Dedifferentiated amniotic fluid mesenchymal stem cell (primary cell): ENCODE measurements around the gene TBC1D9.
"Not testable (repeated sequence)": the region's sequence is repeated elsewhere in the genome, so short reads cannot be mapped to it uniquely, and the experiment has no call there.

Source experiments
- DNase-seq: peaks from one replicate; pipeline ENCODE4 v3.0.0-alpha.2; 2016; ENCODE audit errors: extremely low spot score

TBC1D9 gene

DNA sequence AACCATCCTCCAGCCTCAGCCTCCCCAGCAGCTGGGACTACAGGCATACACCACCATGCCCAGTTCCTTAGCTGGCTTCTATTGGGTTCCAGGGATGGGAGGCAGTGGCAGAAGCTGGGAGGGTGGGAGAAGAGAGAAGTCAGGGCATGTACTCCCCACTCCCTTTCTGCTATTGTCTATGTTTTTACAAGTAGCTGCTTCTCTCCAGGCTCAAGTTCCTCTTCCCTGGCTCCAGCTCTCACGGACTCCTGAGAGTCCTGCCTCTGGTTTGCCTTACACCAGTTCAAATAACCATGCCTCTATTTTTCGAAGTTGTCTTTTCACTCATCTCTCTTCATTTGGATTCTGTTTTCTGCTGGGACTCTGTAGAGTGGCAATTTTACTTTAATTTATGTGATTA, 2.9 kb downstream of the TBC1D9 start:
- DNase-seq: no peak

DNA sequence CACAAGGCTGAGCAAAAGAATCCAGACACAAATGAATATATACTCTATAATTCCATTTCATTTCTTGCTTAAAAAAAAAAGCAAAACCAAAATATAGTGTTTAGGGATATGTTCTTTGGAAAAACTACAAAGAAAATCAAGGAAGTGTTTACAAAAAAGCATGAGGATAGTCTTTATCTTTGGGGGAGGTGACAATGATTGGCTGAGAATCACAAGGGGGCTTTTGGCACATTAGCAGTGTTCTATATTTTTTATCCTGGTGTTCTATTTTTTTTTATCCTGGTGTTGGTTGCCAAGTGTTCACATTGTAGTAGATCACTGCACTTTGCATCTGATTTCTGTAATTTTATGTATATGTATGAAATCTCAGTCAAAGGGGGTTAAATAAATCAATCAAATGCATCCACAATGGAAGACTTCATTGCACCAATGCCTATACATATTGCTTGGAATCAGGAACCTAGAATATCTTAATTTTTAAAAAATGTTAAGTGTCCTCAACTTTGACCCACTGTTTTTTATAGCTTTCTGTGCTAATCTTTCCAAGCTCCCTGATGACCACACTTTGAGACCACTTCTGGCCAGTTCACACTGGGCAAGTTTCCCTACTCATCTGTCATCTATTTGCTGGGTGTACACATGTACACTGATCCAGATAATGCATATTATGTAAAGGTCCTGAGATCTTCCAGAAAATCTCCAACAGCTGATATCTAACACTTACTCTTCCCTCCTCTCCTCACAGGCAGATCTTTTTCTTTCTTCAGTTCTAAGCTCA, 3.7 kb downstream of the TBC1D9 start:
- no peak for DNase-seq

DNA sequence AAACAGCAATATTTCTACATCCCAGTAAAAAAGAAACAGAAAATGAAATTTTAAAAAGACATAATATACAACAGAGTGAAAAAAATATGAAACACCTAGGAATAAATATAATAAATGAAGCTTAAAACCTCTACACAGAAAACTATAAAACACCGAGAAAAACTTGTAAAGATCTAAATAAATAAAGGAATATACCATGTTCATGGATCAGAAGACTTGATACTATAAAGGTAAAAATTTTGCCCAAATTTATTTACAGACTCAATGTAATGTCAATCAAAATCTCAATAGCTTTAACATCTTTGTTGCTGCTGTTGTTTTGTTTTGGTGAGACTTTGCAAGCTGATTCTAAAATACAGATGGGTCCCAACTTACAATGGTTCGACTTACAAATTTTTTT, 5.7 kb downstream of the TBC1D9 start:
- no peak for DNase-seq

DNA sequence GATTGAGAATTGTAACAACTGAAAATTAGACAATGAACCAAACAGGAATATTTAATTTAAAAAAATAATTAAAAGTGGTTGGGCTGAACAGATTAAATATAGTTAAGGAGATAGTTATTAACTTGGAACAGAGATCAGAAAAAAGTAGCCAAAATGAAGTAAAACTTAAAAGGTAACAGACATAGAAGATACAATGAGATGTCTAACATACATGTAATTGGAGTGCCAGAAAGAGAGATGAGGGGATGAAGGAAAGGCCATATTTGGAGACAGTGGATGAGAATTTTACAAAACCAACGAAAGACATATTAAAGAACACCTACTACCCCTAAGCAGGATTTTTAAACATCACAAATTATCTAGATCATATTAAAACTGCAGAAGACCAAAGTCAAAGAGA, 8.0 kb downstream of the TBC1D9 start:
- DNase-seq: no peak

DNA sequence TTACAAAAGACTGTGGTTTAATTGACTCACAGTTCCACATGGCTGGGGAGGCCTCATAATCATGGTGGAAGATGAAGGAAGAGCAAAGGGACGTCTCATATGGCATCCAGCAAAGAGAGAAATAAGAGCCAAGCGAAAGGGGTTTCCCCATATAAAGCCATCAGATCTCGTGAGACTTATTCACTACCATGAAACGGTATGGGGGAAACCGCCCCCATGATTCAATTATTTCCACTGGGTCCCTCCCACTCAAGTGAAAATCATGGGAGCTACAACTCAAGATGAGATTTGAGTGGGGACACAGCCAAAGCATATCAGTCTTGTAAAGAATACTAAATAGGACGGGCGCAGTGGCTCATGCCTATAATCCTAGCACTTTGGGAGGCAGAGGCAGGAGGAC, 9.6 kb downstream of the TBC1D9 start:
- not testable (repeated sequence) for DNase-seq

DNA sequence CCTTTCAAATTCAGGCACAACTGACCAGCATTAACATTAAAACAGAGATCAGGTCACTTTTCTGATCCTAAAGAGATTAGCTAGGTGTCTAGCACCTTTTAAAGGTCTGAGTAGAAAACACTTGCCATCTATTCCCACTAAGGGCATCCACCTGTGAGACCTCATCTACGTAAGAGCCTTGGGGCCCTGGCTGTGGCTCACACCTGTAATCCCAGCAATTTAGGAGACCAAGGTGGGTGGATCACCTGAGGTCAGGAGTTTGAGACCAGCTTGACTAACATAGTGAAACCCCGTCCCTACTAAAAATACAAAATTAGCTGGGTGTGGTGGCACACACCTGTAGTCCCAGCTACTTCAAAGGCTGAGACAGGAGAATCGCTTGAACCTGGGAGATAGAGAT, 11.8 kb downstream of the TBC1D9 start:
- no peak for DNase-seq

DNA sequence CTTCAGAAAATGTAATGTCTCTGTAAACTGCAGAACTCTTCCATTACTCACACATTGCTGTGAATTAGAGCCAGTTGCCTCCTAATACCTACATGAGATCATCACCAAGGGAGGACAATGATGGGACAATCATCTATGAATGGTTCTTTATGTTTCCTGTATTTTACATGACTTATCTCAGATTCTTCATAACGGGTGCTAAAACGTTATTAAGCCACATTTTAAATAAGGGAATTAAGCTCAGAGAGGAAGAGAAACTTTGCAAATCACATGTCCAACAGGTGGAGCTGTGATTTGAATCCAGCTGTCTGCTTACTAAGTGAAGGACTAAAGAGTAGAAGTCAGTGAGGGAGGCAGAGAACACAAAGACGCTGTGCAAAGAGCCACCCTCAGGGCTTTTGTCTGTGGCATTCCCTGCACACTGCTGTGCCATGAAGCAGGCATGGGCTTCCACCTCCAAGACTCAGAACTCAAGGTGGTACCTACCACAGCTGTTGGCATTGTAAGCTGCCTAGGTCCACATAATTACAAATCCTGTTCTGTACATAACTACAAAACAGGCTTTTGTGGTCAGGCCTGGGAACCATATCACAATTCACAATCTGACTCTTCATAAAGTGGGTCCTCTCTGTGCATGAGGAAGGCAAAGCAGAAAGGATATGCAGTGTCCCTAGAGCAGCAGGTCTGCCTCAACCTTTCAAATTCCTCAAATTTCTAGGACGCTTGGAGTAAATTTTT, 12.8 kb downstream of the TBC1D9 start:
- peak; percentile 25 for DNase-seq

DNA sequence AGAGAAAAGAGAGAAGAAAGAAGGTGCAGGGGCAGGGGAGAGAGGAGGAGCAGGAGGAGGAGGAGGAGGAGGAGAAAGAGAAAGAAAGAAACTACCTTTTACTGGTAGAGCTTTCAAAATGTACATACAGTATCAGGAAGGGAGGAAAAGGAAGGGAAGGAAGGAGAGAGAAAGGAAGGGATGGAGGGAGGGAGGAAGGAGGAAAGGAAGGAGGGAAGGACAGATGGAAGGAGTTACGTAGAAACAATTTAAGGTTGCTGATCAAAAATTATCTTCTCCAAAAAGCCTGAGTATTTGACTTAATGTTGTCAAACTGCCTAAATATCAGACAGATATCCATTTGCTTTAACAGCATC, 13.4 kb downstream of the TBC1D9 start:
- DNase-seq: no peak

DNA sequence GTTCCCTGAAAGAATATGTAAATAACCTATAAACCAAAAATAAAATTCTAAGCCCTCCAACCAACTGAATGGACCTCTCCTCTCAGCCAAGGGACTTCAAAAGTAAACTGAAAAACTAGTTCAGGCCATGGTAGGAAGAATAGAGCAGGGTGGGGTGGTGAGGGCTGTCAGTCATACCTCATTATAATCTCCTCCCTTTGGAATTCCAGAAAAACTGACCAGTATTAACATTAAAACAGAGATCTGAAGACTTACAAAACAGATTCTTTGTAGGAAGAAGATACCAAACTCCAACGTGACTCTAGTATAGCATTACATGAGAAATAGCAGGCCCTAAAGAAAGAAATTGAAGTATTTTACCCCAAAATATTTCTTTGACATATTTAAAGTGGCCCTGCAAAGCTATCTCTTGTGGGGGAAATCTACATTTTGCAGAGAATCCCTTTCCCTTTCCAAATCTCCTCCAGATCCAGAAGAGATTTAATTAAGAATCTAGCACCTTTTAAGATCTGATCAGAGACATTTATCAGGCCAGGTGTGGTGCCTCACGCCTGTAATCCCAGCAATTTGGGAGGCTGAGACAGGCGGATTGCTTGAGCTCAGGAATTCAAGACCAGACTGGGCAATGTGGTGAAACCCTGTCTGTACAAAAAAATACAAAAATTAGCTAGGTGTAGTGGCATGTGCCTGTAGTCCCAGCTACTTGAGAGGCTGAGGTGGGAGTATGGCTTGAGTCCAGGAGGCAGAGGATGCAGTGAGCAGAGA, 15.1 kb downstream of the TBC1D9 start:
- DNase-seq: no peak

DNA sequence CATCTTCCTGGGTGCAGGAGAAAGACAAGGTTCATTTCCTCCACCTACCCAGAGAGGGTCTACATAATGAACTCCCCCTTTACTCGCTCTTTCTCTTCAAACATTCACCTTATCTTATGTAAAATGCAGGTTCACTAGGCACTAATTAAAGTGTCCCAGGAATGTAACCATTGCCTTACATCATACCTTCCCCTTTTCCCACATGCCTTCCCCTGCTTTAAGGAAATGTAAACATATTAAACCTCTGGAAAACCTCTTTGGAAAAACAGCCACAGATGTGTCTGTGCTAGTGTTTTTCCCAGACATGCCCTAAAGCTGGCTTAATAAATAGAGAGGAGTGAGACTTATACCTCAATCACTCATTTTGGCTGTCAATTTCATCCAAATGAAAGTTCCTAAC, 15.8 kb downstream of the TBC1D9 start:
- no peak for DNase-seq

DNA sequence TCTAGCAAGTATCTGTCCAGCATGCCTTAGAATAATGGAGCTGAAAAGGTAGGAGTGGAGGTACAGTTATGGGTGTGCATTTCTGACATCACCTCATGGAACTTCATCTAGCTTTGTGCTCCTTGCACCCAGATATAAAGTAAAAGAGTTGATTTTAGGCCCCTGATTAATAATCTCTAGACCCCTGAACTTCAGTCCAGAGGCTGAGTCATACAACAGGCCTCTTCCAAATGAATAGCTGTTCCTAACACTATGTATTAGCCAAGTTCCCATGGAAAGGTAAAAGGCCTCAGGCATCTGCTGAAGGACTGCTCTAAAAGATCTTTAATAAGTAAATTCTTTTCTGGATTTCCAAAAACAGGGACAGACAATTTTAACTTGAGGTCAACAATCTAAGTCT, 16.2 kb downstream of the TBC1D9 start:
- no peak for DNase-seq

DNA sequence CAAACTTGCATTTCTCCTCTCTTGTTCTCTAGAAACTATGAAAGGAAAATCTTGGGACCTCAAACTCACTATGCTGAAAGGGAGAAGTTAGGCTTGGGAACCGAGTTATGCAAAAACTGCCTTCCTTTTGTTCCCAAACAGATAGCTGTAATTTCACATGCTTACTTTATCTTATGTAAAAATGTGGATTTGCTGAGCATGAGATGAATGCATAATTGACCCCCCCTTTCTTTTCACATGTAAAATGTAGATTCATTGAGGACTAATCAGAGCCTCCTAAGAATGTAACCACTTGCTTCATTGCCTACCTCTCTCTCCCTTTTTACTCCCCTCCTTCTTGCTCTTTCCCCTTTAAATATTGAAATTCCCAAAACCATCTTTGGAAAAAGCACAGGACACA, 18.0 kb downstream of the TBC1D9 start:
- no peak for DNase-seq

DNA sequence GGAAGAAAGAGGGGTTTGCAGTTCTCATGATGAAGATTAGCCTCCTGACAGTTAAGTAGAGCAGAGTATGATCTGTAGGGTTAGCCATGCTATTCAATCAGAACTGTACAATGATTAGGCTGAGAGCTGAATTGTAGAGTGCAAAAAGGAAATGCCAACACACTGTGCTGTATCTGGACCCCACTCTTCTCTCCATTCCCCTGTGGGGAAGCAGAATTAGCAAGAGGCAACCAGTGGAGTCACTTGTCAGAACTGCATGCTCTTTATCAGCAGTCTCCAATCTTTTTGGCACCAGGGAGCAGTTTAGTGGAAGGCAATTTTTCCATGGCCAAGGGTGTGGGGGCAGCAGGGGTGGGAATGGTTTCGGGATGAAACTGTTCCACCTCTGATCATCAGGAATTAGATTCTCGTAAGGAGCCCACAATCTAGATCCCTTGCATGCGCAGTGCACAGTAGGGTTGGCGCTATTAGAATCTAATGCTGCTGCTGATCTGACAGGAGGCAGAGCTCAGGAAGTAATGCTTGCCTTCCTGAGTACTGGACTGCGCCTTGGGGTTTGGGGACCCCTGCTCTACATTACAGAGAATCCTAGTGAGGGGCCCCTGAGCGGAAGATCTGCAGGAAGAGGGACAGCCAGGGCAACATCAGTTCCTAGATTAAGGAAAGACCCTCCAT, 19.4 kb downstream of the TBC1D9 start:
- DNase-seq: no peak

DNA sequence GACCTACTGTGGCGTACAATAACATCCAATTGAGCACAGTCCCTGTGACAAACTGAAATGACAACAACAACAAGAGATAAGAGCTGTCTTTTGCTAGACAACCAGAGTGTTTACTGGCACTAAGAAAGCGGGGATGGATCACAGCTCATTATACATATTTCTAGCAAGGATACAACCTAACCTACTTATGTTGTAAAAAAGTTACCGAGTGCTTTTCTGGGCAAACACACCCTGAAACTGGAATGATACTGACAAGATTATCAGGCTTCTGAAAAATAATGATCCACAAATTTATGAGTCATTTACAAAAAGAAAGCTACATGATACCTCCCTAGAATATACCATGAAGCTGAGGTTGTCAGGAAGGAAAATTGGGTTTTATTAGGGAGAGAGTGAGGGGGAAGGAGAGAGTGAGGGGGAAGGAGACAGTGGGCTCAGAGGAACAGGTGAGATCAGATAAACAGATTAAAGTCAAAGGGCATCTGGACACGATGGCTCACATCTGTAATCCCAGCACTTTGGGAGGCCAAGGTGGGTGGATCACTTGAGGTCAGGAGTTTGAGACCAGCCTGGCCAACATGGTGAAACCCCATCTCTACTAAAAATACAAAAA, 20.3 kb downstream of the TBC1D9 start:
- DNase-seq: no peak

DNA sequence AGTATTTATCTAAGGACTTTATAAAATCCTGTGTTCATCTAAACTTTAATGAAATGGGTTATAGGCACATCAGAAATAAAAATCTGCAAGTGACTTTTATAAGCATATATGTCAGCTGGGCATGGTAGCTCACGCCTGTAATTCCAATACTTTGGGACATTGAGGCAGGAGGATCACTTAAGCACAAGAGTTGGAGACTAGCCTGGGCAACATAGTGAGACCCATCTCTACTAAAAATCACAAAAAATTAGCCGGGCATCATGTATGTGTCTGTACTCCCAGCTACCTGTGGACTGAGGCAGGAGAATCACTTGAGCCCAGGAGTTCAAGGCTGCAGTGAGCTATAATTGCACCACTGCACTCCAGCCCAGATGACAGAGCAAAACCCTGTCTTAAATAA, 20.9 kb downstream of the TBC1D9 start:
- no peak for DNase-seq

DNA sequence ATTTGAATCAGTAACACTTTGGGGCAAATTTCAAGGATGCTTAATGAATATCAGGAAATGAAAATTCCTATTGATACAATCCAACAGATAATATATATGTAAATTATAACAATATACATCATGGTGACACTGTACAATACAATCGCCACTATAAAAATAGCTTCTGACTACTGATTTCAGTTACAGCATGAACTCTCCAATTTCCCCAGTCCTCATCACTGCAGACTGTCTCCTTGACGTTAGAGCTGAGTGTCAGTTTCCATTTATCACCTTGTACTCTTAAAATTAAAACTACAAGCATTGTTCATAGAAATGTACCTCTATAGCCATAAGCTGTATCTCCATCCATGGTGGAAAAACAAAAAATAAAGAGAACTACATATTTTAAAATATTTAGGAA, 23.4 kb downstream of the TBC1D9 start:
- DNase-seq: no peak

DNA sequence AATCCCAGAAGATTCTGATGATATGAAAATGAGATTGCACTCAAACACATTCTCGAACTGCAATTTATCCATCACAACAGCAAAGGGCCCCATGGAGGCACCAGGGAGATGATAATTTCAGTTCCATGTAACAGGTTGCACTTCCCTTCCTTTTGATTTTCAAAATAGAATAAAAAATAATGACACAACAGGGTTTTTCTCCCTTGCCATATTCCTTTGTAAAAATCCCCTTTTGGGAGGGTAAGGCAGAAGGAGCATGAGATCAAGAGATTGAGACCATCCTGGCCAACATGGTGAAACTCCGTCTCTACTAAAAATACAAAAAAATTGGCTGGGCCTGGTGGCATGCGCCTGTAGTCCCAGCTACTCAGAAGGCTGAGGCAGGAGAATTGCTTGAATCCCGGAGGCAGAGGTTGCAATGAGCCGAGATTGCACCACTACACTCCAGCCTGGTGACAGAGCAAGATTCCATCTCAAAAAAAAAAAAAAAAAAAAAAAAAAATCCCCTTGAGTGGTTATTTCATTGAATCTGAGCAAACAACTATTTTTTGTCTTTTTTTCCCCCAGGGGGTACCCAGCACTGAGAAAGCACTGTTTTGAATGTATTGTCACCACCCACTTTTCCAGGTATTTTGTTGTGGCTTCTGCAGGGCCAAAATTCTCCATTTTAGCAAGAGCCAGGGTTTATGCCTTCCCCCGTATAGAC, 26.7 kb downstream of the TBC1D9 start:
- no peak for DNase-seq

DNA sequence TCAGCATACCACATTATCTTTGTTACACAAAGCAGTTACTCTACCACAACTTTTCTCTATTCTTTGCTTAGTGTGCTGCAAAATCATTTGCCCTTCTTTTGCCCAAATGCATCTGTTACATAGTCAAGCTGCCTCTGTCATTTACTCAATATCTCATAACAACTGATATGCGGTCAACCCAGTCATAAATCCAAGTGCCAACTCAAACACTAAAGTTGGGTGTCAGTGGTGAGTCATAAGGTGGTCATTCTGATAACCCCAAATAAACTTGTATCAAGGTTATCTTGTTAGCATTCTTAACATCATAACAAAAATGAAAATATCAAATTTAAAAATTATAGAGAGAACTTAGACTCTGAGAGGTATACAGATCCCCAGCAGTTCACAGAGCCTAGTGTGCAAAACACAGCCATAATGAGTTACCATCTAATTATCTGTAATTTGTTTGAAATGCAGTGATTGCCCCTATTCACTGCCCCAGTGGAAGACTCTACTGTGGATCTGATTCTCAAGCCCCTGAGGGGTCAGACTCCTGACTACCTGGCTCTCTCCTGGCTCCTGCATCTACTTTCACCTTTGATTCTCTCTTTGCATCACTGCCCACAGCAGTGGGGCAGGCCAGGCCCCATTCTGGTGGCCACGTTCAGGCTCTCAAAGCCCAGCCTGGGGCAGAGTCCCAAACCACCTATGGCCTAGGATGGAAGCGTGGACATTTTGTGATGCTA, 29.2 kb downstream of the TBC1D9 start:
- DNase-seq: no peak

DNA sequence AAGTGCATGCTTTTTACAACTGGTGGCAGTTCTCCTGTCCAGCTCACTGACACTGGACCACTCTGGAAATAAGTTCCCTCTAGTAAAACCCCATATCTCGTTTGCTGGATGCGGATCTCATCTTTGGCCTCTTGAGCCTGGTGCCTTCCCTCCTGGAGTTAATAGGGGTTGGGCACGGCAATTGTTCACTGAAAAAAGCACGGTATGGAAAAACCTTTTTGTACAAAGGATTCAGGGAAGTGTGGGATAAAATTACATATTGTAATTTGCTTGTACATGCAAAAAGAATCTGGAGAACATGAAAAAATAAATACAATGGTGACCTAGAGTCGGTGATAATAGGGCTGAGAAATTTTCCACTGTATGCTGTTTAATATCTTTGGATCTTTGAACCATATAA, 30.6 kb downstream of the TBC1D9 start:
- no peak for DNase-seq

DNA sequence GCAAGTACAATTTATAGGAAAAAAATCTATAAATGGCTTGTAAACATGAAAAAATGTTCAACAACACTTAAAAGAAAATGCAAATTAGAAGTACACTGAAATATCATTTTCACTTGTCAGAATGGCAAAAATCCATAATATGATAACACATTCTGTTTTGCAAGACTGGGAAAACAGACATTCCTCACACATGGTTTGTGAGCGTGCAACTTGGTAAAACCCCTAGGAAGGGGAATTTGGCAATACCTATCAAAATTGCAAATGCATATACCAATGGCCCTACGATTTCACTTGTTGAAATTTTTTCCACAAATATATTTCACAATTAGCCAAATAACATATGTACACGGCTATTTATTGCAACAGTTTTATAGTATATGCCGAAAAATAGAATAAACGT, 31.4 kb downstream of the TBC1D9 start:
- no peak for DNase-seq
